Measurements from ENCODE around the gene ZNF28.
"Not testable (repeated sequence)": the region's sequence is repeated elsewhere in the genome, so short reads cannot be mapped to it uniquely, and the experiment has no call there.

DNA sequence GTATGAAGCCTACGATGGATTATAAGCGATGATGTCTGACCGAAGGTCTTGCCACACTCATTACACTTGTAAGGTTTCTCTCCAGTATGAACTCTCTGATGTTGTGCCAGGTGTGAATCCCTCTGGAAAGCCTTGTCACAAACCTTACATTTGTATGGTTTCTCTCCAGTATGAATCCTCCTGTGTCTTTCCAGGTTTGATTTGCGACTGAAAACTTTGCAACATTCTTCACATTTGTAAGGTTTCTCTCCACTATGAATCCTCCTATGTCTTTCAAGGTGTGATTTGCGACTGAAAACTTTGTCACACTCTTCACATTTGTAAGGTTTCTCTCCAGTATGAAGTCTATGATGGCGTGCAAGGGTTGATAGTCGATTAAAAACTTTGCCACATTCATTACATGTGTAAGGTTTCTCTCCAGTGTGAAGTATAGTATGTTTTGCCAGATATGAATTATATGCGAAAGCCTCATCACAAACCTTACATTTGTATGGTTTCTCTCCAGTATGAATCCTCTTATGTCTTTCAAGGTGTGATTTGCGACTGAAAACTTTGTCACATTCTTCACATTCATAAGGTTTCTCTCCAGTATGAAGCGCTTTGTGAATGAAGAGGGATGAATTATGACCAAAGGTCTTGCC lies 19.5 kb upstream of the ZNF28 start:
- TF ChIP-seq POLR2AphosphoS5 (IDR thresholded peaks at IDR 0.05; ENCODE audit: insufficient read depth, low read depth, low read length) = not testable (repeated sequence)
- TF ChIP-seq, protein P1, sequence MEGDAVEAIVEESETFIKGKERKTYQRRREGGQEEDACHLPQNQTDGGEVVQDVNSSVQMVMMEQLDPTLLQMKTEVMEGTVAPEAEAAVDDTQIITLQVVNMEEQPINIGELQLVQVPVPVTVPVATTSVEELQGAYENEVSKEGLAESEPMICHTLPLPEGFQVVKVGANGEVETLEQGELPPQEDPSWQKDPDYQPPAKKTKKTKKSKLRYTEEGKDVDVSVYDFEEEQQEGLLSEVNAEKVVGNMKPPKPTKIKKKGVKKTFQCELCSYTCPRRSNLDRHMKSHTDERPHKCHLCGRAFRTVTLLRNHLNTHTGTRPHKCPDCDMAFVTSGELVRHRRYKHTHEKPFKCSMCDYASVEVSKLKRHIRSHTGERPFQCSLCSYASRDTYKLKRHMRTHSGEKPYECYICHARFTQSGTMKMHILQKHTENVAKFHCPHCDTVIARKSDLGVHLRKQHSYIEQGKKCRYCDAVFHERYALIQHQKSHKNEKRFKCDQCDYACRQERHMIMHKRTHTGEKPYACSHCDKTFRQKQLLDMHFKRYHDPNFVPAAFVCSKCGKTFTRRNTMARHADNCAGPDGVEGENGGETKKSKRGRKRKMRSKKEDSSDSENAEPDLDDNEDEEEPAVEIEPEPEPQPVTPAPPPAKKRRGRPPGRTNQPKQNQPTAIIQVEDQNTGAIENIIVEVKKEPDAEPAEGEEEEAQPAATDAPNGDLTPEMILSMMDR (IDR thresholded peaks at IDR 0.05; ENCODE audit: extremely low read depth in 1 of 2, insufficient read depth in 1 of 2, low read depth in 1 of 2, low read length in 2 of 2) = not testable (repeated sequence)
- TF ChIP-seq, protein P2, sequence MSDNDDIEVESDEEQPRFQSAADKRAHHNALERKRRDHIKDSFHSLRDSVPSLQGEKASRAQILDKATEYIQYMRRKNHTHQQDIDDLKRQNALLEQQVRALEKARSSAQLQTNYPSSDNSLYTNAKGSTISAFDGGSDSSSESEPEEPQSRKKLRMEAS (IDR thresholded peaks at IDR 0.05; ENCODE audit: insufficient read depth, insufficient read length) = not testable (repeated sequence)
